ENCODE results near the gene NFIA. TPM values are rescaled to one million over a fixed set of nuclear protein-coding genes. Genes with fewer than 3 reads are reported as not detected.

Gene NFIA
- total and polyA plus RNA-seq, 2 of the 13 experiments (the other 11 are each of a cell fraction or from before 2014, with no cell fraction given) = 14.7 to 28.5 TPM

- Histone ChIP-seq H3K4me3 (replicated peaks in 1 of 3; ENCODE audit: insufficient read depth in 1 of 3, low read depth in 2 of 3, low read length in 3 of 3) (no peak overlapping the region), H3K4me1 (ENCODE audit: insufficient read depth, low read length) (peaks cover 15% of the 10 kb centered on the region), H3K79me2 (ENCODE audit: insufficient read depth, low read length) (no peaks in the 10 kb centered on the region), H3K36me3 (replicated peaks in 1 of 2; ENCODE audit: control insufficient read depth in 1 of 2, insufficient read depth in 2 of 2, low read length in 2 of 2) (peaks cover 7 to 63% of the 10 kb centered on the region in 2 experiments), H3K4me2 (ENCODE audit: low read depth, low read length) (no peak overlapping the region), H3K9ac (ENCODE audit: insufficient read depth, low read depth, low read length) (no peak overlapping the region), H2AFZ (ENCODE audit: low read length) (no peak overlapping the region), H3K9me3 (ENCODE audit: low read length) (no peaks in the 10 kb centered on the region), H3K27ac (ENCODE audit: extremely low read length, insufficient read depth, low read length) (no peak overlapping the region), H3K27me3 (ENCODE audit: control insufficient read depth in 1 of 2, insufficient read depth in 2 of 2, low read length in 2 of 2) (no peaks in the 10 kb centered on the region), H4K20me1 (ENCODE audit: insufficient read depth, low read length) (no peaks in the 10 kb centered on the region; the same call in 1 of the 2 replicates)
- ATAC-seq (no peak), FAIRE-seq (no peak), DNase-seq (ENCODE audit: low spot score) (no peak)
- no peak for TF ChIP-seq SNRNP70 (IDR thresholded peaks at IDR 0.05; ENCODE audit: low read depth, low read length)
- TF ChIP-seq ZNF672 (CRISPR knock-in tag; IDR thresholded peaks at IDR 0.05) = no peak
- no peak for TF ChIP-seq ZNF326 (CRISPR knock-in tag; IDR thresholded peaks at IDR 0.05; ENCODE audit: borderline replicate concordance)
- TF ChIP-seq, protein P1, sequence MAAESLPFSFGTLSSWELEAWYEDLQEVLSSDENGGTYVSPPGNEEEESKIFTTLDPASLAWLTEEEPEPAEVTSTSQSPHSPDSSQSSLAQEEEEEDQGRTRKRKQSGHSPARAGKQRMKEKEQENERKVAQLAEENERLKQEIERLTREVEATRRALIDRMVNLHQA (CRISPR knock-in tag; IDR thresholded peaks at IDR 0.05) = no peak
- TF ChIP-seq, protein P2, sequence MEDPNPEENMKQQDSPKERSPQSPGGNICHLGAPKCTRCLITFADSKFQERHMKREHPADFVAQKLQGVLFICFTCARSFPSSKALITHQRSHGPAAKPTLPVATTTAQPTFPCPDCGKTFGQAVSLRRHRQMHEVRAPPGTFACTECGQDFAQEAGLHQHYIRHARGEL (CRISPR knock-in tag; IDR thresholded peaks at IDR 0.05) = no peak
- no peak for TF ChIP-seq CBX2 (IDR thresholded peaks at IDR 0.05; ENCODE audit: low read depth, low read length)
- TF ChIP-seq CBX2 (CRISPR knock-in tag; IDR thresholded peaks at IDR 0.05; ENCODE audit: low read depth) = no peak
- no peak for TF ChIP-seq ZNF260 (CRISPR knock-in tag; IDR thresholded peaks at IDR 0.05; ENCODE audit: borderline replicate concordance, low read depth)
- no peak for TF ChIP-seq PHF5A (CRISPR knock-in tag; IDR thresholded peaks at IDR 0.05; ENCODE audit: low read depth, unreplicated experiment)
- TF ChIP-seq TBL1XR1 (IDR thresholded peaks at IDR 0.05; ENCODE audit: borderline replicate concordance, low read length, partially characterized antibody) = no peak
- no peak for TF ChIP-seq DR1 (CRISPR knock-in tag; IDR thresholded peaks at IDR 0.05)
- no peak for TF ChIP-seq MYC (CRISPR knock-in tag; IDR thresholded peaks at IDR 0.05; ENCODE audit: borderline replicate concordance)
- TF ChIP-seq FOSL2 (CRISPR knock-in tag; IDR thresholded peaks at IDR 0.05) = no peak
- TF ChIP-seq CHD2 (IDR thresholded peaks at IDR 0.05; ENCODE audit: low read depth, low read length) = no peak
- WGBS (ENCODE audit: low lambda C conversion rate) = 100% methylated on average over 2 of the region's 2 CpGs
- POLR2A ChIA-PET = no interaction called here
- BruUV-seq (replicated peaks) = no TSS peak
- CTCF ChIA-PET (ENCODE audit: low intra/inter-chr PET ratio, low total read pairs) = no interaction called here
- in situ Hi-C loops (cut with HindIII; ENCODE audit: extremely low pct_ligation_motif_present, low pct_unique_long_range_greater_than_20kb) = no loop called here
- intact Hi-C loops (cut with micrococcal nuclease; ENCODE audit: unreplicated experiment) = no loop called here
Measured at GRCh38 chr1:61433646-61434045, 351.3 kb downstream of the NFIA start.
